GM21786 (cell line): ENCODE data around the gene COMT.

Source experiments
- ATAC-seq: cut with Tn5 transposase; IDR thresholded peaks from one replicate; pipeline ENCODE4 v1.9.1; 2021; ENCODE audit not compliant: unreplicated experiment

The COMT gene

GRCh38 chr22:19992481-19992911 is 50.9 kb downstream of the COMT start:
- ATAC-seq = no peak

GRCh38 chr22:19992921-19993355 is 51.4 kb downstream of the COMT start:
- ATAC-seq = no peak

- ATAC-seq = no peak
Observed at GRCh38 chr22:19993926-19994325, 52.4 kb downstream of the COMT start.

DNA sequence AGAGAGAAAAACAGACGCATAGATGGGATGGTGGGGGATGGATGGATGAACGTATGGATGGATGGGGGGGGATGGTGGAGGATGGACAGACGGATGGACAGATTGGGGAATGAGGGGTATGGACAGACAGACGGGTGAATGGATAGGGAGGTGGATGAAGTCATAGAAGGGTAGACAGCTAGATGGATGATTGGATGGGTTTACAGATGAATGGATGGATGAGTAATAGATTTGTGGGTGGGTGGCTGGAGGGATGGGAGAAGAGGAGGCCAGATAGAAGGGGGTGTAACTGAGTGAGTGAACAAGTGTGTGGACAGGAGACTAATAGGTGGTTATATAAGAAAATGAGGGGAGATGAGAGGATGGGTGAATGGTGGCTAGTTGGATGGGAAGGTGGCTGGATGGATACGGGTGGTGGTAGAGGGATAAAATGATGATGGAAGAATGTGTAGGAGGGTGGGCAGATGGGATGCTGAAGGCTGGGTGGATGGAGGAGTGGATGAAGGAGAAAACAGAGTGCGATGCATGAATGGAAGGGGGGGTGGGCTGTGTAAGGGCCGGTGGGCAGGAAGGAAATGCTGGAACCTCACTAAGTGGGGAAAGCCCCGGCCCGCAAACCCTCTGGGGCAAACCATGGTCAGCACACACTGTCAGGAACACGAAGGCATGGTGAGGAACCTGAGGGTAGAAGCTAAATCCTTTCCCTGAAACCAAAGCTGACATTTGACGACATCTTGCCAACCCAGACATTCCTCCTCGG is 53.5 kb downstream of the COMT start:
- ATAC-seq = no peak

GRCh38 chr22:19995611-19996339 is 54.2 kb downstream of the COMT start:
- ATAC-seq = no peak

GRCh38 chr22:19996694-19997384 is 55.3 kb downstream of the COMT start:
- no peak for ATAC-seq

GRCh38 chr22:19997561-19998231 is 56.1 kb downstream of the COMT start:
- ATAC-seq = no peak

GRCh38 chr22:19998232-19998951 is 56.8 kb downstream of the COMT start:
- ATAC-seq = no peak

GRCh38 chr22:19998991-19999820 is 57.6 kb downstream of the COMT start:
- ATAC-seq = no peak

DNA sequence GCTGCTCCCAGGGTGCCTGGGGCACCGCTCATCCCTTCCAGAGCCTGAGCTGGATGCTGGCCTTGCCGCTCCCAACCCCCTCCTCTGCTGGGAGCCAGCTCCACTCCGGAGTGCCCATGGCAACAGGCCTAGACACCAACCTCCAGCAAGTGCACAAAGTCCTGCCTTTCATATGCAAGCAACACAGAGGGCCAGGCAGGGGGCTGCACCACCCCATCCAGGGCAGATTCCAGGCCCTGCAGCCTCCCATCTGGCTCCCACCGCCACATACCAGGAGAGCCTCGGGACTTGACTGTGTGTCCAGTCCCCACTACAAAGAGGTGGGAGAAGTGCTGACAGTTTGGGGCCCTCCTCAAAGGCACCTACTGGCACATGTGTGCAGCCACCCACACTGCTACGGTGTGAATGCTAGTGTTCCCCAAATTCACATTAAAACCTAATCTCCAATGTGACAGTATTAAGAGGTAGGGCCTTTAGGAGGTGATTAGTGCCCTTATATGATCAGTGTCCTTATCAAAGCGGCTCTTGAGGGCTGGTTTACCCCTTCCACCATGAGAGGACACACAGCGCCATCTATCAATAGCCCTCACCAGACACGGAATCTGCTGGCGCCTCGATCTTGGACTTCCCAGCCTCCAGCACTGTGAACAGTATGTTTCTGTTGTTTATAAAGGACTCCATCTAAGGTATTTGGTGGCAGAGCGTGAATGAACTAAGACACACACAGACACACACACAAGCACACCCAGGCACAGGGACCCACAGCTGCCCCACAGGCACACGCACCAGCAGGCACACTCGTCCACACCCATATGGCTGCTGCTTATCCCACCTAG is 58.9 kb downstream of the COMT start:
- ATAC-seq = no peak

GRCh38 chr22:20001082-20001638 is 59.6 kb downstream of the COMT start:
- no peak for ATAC-seq

DNA sequence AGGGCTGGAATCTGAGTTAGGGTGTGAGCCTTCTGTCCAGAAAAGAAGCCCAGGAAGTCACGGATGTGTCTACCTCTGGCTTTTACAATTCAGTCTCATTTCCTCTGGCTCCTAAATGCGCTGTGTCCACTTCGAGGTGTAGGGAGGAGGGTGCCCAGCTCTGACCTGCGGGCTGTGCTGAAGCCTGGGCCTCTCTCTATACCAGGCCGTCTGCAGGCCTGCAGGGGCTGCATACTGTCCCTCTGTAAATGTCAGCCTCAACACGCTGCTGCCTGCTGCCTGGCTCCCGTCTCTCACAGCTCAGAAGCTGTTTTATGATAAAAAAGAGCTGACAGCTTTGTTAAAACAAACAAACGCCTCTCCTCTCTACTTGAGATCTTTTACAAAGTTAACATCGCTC is 60.6 kb downstream of the COMT start:
- no peak for ATAC-seq

- ATAC-seq = no peak
Observed at GRCh38 chr22:20002636-20003035, 61.1 kb downstream of the COMT start.

DNA sequence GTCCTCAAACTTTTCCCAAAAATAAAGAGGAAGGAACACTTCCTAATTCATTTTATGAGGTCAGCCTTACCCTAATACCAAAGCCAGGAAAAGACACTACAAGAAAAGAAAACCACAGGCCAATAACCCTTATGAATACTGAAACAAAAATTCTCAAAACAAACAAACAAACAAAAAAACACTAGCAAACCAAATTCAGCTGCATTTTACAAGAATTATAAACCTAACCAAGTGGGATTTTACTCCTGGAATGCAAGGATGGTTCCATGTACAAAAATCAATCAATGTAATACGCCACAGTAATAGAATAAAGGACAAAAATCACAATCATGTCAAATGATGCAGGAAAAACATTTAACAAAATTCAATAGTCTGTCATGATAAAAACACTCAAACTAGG is 61.7 kb downstream of the COMT start:
- no peak for ATAC-seq

DNA sequence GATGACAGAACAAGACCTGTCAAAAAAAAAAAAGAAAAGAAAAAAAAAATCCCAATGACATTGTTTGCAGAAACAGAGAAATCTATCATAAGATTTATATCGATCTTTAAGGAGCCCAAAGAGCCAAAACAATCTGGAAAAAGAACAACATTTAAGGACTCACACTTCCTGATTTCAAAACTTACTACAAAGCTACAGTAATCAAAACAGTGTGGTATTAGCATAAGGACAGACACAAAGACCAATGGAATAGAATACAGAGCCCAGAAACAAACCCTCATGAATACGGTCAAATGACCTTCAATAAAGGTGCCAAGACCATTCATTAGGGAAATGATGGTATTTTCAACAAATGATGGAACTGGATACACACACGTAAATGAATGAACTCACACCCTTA is 62.9 kb downstream of the COMT start:
- ATAC-seq = no peak

DNA sequence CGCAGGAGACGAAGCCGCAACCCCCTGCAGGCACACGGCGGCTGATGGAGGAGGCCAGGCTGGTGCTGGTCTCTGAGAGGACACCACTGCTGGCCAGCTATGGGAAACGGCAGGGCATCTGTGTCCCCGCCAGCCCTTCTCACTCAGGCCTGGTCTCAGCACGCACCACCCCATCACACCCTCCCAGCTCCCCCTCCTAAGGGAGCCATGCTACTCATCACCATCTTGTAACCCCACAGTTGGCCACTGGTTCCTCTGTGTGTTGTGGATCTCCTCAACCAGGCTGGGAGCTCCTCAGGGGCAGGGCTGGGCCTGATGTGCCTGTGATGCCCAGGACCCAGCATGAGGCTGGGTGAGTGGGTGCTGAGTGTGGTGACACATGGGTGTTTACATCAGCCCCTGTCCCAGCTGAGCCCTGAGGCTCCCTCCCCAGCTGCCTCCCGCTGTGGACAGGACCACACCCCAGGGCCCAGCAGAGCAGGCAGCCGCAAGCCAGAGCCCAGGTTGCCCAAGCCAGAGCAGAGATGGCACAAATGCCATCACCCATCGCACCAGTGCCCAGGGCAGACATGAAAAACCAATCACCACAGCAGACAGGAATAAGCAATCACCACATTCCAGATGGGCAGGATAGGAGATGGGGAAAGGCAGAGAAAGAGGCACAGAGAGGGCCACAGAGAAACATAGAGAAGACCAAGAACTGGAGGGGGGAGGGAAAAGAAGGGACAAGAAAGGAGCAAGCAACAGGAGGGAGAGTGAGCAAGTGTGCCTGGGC is 66.8 kb downstream of the COMT start:
- no peak for ATAC-seq

DNA sequence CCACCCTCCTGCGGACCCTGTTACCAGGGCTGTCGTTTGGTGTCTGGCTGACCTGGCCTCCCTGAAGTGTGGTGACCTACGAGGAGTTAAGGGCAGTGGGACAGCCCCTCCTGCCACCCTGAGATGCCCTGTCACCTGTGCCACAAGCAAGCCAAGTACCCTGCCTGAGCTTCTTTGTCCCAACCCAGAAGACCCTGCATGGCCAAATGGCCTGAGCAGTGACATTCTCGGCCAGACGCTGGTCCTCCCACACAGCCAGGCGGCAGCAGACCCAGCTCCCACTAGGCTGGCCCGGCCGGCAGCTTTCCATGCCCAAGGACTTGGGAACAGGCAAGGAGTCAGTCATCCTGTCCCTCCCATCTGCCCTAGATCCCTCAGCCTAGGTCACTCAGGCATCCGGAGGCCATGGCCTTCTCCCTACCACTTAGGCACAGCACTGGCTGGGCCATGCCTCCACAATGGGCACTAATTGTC is 67.5 kb downstream of the COMT start:
- ATAC-seq = no peak
